HS-5 (cell line): ENCODE measurements around the gene KCNN1.
"Not testable (repeated sequence)": the region's sequence is repeated elsewhere in the genome, so short reads cannot be mapped to it uniquely, and the experiment has no call there.

Experiments
- DNase-seq: peaks from one replicate; pipeline ENCODE4 v3.0.0-alpha.2; 2012; ENCODE audit warnings: low read depth

KCNN1 gene

DNA sequence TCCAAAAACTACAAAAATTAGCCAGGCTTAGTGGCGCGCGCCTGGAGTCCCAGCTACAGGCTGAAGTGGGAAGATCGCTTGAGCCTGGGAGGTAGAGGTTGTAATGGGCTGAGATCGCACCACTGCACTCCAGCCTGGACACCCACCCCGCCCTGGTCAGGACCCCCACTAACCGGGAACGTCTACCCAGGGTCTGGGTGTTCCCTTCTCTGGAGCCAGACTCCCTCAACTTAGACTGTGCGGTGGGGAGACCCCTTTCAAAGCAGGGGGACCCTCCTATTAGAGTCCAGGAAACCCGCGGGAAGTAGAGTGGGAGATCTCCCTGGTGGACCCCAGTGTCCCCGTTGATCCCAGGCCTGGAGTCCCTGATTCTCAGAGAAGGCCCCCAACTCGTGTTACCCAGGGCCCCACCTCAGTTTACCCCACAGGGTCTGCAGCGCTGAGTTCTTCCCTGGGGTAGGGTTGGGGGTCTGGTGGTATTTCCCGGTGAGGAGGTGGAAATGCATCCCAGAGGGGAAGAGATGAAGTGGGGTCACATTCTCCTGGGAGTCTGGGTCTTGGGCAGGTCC is 35.0 kb downstream of the KCNN1 start:
- DNase-seq, result no peak

GRCh38 chr19:18002347-18002850 is 35.5 kb downstream of the KCNN1 start:
- no peak for DNase-seq

- not testable (repeated sequence) for DNase-seq
Measured at GRCh38 chr19:18005750-18006149, 38.8 kb downstream of the KCNN1 start.

DNA sequence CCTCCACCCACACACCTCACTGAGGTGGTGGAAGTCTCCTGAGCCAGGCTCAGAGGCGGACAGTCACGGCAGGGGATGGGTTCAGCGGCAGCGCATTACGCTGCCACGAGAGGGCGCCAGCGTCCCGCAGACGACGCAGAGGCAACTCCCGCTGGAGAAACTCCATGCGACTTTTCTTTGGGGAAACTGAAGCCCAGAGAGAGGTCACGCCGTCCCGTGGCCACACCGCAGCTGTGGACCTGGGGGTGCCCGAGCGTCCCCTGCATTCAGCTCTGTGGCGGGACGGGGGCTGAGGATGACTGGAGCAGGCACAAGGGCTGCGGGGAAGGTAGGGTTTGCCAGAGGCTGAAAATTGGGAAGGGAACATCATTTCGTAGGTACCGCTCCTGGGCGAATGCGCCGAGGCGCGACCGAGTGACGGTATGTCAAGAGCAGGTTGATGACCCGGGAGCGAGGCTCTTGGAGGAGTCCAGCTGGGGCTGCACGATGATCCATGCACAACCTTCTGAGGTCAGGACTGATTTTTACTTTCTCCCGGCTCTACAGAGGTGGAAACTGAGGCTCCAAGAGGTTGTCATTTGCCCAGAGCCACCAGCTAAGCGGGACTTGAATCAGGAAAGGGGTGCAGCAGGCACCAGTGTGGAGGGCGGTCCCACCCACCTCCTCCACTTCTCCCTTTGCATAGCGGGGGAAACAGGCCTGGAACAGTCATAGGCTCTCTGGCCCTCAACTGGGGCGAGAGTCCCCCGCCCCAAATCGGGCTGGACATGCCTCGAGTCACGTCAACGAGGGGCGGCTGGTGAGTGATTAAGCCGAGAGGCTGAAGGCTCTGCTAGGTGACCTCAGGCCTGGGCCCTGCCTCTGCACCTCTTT is 40.4 kb downstream of the KCNN1 start:
- peak; percentile 33 for DNase-seq

- peak; percentile 64 for DNase-seq
Measured at GRCh38 chr19:18007917-18008673, 41.2 kb downstream of the KCNN1 start, which contains the start of gene ARRDC2. Gene ARRDC2, plus strand, starts transcription at chr19:18008170. Its CDS starts 141 bp downstream, at chr19:18008311.

- no peak for DNase-seq
Measured at GRCh38 chr19:18008814-18009213, 41.9 kb downstream of the KCNN1 start.

GRCh38 chr19:18009412-18010066 is 42.6 kb downstream of the KCNN1 start:
- DNase-seq, result no peak

- DNase-seq, result no peak
Measured at GRCh38 chr19:18010149-18010548, 43.2 kb downstream of the KCNN1 start.

- no peak for DNase-seq
Measured at GRCh38 chr19:18013210-18014111, 46.6 kb downstream of the KCNN1 start.

GRCh38 chr19:18014197-18014596 is 47.3 kb downstream of the KCNN1 start:
- no peak for DNase-seq

GRCh38 chr19:18016209-18016910 is 49.5 kb downstream of the KCNN1 start:
- no peak for DNase-seq

DNA sequence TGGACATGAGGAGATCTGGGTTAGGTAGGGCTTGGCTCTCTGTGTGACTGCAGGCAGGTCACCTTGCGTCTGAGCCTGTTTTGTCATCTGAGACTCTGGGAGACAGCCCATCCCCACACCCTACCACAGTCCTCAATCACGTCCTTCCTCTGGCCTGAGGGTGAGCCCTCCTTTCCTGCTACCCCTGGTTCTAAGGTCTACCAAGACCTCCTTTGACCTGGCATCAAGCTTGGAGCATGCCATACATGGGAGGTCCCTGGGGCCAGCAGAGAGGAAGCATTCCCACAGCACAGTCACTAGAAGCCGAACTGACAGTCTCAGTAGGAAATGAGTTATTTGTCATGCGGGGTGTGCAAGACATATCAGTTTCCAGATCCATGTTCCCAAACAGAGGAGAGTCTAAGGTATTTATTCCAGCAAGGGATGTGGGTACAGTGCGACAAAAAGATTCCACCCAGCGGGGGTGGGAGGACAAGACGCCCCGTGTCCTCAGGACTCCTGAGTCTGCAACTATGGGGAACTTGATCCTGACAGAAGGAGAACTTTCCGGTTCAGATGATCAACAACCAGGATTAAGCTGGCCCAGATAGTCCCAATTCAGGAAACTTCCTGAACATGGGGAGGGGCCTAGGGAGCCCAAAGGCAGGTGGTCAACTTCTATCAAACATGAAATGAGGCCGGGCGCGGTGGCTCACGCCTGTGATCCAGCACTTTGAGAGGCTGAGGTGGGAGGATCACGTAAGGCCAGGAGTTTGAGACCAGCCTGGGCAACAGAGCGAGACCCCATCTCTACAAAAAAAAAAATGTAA is 50.6 kb downstream of the KCNN1 start:
- no peak for DNase-seq

DNA sequence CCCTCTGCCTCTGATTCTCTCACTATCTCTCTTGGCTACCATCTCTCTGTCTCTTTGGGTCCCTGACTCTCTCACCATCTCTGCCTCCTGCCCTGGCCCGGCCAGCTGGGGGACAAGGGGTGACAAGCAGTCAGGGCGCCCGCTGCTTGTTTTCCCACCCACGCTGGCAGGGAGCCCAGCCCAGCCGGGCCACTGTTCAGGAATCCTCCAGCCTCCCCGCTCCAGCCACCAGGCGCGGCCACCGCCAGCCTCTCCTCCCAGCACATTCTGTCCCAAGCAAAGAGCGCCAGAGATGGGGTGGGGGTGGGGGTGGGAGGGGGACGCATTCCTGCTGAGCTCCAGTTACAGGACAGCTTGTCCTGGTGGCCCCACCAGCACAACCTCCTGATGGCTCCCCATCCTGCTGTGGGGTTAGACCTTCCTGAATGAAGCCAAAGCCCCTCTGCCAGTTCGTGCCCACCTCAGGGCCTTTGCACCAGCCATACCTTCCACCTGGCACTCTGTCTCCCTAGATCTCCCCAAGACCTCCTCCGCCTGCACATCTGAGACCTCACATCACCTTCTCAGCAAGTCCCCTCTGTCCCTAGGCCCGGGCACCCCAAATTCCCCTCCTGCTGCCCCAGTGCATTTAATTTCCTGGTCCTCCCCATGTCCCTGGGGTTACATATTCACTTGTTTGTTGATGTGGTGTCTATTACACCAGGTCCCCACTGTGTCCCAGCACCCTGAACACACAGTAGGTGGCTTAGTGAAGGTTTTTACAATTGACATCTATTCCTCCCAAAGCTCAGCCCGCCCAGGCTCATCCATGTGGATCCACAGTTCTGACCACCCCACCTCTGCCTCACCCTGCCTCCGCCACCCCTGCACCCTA is 53.5 kb downstream of the KCNN1 start:
- DNase-seq, result no peak

DNA sequence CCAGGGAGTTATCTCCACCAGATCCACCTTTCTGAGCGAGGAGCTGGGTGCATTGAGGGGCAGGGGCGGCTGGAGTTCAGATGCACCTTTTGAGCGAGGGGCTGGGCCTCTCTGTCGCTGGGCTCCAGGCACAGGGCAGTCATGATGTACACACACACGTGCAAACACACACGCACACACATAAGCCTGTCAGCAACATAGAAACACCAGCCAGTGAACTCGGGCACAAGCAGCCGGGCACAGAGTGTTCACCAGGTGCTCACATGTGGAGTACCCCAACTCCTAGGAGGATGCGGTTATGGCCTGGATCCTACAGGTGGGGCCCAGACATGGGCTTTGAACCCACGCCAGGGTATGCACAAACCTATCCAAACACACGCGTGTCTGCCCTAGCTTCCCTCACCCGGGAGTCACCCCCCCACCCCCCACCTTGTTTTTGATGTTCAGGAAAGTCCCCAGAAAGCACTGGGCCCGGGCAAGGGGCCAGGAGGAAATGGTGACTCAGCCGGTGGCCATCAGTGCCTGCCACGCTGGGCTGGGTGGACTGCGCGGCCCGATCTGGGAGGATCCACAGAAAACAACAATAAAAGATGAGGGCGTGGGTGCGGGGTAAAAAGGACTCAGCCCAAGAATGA is 54.3 kb downstream of the KCNN1 start:
- peak; percentile 34 for DNase-seq

- DNase-seq, result no peak
Measured at GRCh38 chr19:18023622-18024251, 56.8 kb downstream of the KCNN1 start.

- no peak for DNase-seq
Measured at GRCh38 chr19:18027151-18027550, 60.2 kb downstream of the KCNN1 start.

DNA sequence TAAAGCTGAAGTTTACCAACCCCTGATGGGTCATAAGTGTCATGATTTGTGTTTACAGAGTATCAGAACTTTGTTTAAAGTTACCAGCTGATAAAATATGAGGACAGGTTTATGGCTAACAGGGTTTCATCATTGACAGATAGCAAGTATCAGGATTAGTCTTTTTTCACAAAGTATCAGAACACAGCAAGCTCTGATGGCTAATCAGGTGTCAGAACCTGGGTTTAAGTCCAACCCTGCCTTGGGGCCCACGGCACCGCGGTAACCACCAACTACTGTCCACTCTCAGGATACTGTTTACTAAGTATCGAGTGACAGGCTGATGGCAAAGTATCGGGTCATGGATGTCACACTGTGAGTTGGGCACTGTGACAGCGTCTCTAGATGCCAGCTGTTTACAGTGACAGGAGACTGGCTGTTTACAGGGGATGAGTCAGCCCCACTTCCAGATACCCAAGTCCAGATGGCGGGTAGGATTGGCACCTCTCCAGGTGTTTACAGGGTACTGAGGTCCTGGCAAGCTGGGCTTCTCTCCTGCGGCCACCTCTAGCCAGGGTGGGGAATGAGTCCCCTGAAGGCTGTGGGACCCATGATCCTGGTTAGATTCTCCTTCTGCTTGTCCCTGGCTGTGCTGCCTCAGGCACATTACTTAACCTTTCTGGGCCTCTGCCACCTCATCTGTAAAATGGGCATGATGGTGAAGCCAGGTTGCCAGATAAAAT is 62.9 kb downstream of the KCNN1 start:
- no peak for DNase-seq
